PC-3 (cell line): ENCODE data around the gene TYK2. TPM values are rescaled to one million over a fixed set of nuclear protein-coding genes. Genes with fewer than 3 reads are reported as not detected.
A peak's percentile ranks its signal among the peaks of the same experiment; 100 is the strongest.

ENCODE experiments used
- ATAC-seq: fragments of 200-7000 bp; cut with Tn5 transposase; 2 replicates; pipeline ENCODE4 v1.9.1; 2020; ENCODE audit warnings: mild to moderate bottlenecking, moderate library complexity
- BruUV-seq: library from RNA; stranded (reverse); fragments of 400-500 nt; replicated peaks from 2 replicates; lab custom pipeline; 2021; lab: Mats Ljungman, UMichigan
- CTCF ChIA-PET: fragments of 300-600 bp; sonication (Branson Sonifier 250); formaldehyde crosslinking; loops from one replicate; lab custom pipeline; 2022; ENCODE audit warnings: antibody characterized with exemption; lab: Charles Lee
- POLR2A ChIA-PET: fragments of 300-600 bp; sonication (Branson Sonifier 250); formaldehyde crosslinking; loops from one replicate; lab custom pipeline; 2022; ENCODE audit warnings: antibody characterized with exemption; ENCODE audit not compliant: unreplicated experiment; lab: Charles Lee
- DNase-seq: peaks from one replicate; pipeline ENCODE4 v3.0.0-alpha.2; 2015
- H2AFZ ChIP-seq: fragments of 300-600 bp; sonication (generic); 2 replicates; pipeline ENCODE4 v1.6.0; 2016; ENCODE audit warnings: antibody characterized with exemption, low read length
- H3F3A ChIP-seq: fragments of 300-600 bp; sonication (generic); one replicate; pipeline ENCODE4 v1.6.0; 2017; ENCODE audit warnings: antibody characterized with exemption, low read length, control low read depth, mild to moderate bottlenecking; ENCODE audit not compliant: unreplicated experiment
- H3K27ac ChIP-seq: fragments of 300-600 bp; sonication (generic); 2 replicates; pipeline ENCODE4 v1.5.1; 2016; ENCODE audit warnings: mild to moderate bottlenecking, low read length
- H3K27me3 ChIP-seq: fragments of 300-600 bp; sonication (generic); 2 replicates; pipeline ENCODE4 v1.6.1; 2016; ENCODE audit warnings: low read length, mixed read lengths
- H3K36me3 ChIP-seq: fragments of 300-600 bp; sonication (generic); 2 replicates; pipeline ENCODE4 v1.6.1; 2016; ENCODE audit warnings: low read depth, mixed run types, low read length, mixed read lengths
- H3K4me1 ChIP-seq: fragments of 300-600 bp; sonication (generic); 2 replicates; pipeline ENCODE4 v1.5.1; 2016; ENCODE audit warnings: low read length; ENCODE audit not compliant: insufficient read depth
- H3K4me2 ChIP-seq: fragments of 300-600 bp; sonication (generic); 2 replicates; pipeline ENCODE4 v1.6.0; 2016; ENCODE audit warnings: low read length
- H3K4me3 ChIP-seq: fragments of 300-600 bp; sonication (generic); 2 replicates; pipeline ENCODE4 v1.5.1; 2016; ENCODE audit warnings: mild to moderate bottlenecking, low read length, mixed read lengths
- H3K79me2 ChIP-seq: fragments of 300-600 bp; sonication (generic); 2 replicates; pipeline ENCODE4 v1.6.1; 2017; ENCODE audit warnings: low read length, mixed read lengths
- H3K9ac ChIP-seq: fragments of 300-600 bp; sonication (generic); 2 replicates; pipeline ENCODE4 v1.6.0; 2016; ENCODE audit warnings: mild to moderate bottlenecking, low read length
- H3K9me2 ChIP-seq: fragments of 300-600 bp; sonication (generic); replicated peaks from 2 replicates; pipeline ENCODE4 v1.6.1; 2016; ENCODE audit warnings: mixed run types, low read length, mixed read lengths
- H3K9me3 ChIP-seq: fragments of 300-600 bp; sonication (generic); 2 replicates; pipeline ENCODE4 v1.6.1; 2016; ENCODE audit warnings: low read length, mixed read lengths
- H4K20me1 ChIP-seq: fragments of 300-600 bp; sonication (generic); 2 replicates; pipeline ENCODE4 v1.6.1; 2016; ENCODE audit warnings: low read length, mixed read lengths
- EZH2 ChIP-seq: fragments of 300-600 bp; sonication (generic); IDR thresholded peaks from one replicate; pipeline ENCODE4 v1.6.1; 2017; ENCODE audit warnings: antibody characterized with exemption, mild to moderate bottlenecking, low read length; ENCODE audit not compliant: unreplicated experiment
- EZH2phosphoT487 ChIP-seq: fragments of 300-600 bp; sonication (generic); IDR thresholded peaks from 2 replicates; pipeline ENCODE4 v1.6.1; 2018; ENCODE audit warnings: mild to moderate bottlenecking, antibody characterized with exemption, low read length, borderline replicate concordance
- intact Hi-C: fragments of 100-400 bp; cut with micrococcal nuclease; formaldehyde crosslinking; loops from 2 replicates; pipeline ENCODE4 v1.9.0; 2023
- total RNA-seq: library from RNA; depleted of rRNA; stranded (reverse); fragments of >200 nt; gene quantifications from 2 replicates; pipeline ENCODE4 v1.2.3, GENCODE V29; 2014
- TF ChIP-seq, protein P1 (sequence below): fragments of 300-600 bp; sonication (generic); conservative IDR thresholded peaks from 2 replicates; pipeline ENCODE4 v1.5.1; 2017; ENCODE audit warnings: antibody characterized with exemption, low read depth, mild to moderate bottlenecking, low read length

Gene TYK2
- total RNA-seq, 1 experiment from 2014 or later: 177 TPM

GRCh38 chr19:10427169-10427568 is 46.8 kb upstream of the TYK2 start:
- TF ChIP-seq, protein P1, sequence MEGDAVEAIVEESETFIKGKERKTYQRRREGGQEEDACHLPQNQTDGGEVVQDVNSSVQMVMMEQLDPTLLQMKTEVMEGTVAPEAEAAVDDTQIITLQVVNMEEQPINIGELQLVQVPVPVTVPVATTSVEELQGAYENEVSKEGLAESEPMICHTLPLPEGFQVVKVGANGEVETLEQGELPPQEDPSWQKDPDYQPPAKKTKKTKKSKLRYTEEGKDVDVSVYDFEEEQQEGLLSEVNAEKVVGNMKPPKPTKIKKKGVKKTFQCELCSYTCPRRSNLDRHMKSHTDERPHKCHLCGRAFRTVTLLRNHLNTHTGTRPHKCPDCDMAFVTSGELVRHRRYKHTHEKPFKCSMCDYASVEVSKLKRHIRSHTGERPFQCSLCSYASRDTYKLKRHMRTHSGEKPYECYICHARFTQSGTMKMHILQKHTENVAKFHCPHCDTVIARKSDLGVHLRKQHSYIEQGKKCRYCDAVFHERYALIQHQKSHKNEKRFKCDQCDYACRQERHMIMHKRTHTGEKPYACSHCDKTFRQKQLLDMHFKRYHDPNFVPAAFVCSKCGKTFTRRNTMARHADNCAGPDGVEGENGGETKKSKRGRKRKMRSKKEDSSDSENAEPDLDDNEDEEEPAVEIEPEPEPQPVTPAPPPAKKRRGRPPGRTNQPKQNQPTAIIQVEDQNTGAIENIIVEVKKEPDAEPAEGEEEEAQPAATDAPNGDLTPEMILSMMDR: no peak
- TF ChIP-seq EZH2phosphoT487 (no peak), EZH2 (no peak)
- Histone ChIP-seq H4K20me1 (no peaks in the 10 kb centered on the region), H3K27me3 (peaks cover 23% of the 10 kb centered on the region), H3K27ac (no peak overlapping the region), H2AFZ (no peak overlapping the region), H3K79me2 (no peaks in the 10 kb centered on the region), H3K9me3 (no peaks in the 10 kb centered on the region), H3K9ac (no peak overlapping the region), H3K4me2 (no peak overlapping the region), H3K36me3 (no peaks in the 10 kb centered on the region), H3K4me3 (no peak overlapping the region), H3K4me1 (peaks cover 25% of the 10 kb centered on the region), H3F3A (no peaks in the 10 kb centered on the region), H3K9me2 (no peaks in the 10 kb centered on the region)
- no peak for ATAC-seq
- intact Hi-C loops: no loop called here
- no peak for DNase-seq
- no TSS peak for BruUV-seq
- ChIA-PET CTCF (interaction anchor here (0.6 kb wide), 1 partner anchor 33 kb away, joined by 3 read pairs; no protein-coding TSS in a partner anchor), POLR2A (no interaction called here)

- peak; percentile 93 for DNase-seq
- Histone ChIP-seq H3K4me1 (peaks cover 24% of the 10 kb centered on the region), H3K9me3 (no peaks in the 10 kb centered on the region), H3K27me3 (peaks cover 31% of the 10 kb centered on the region), H2AFZ (peak overlapping the region; percentile 92), H3K4me3 (peak overlapping the region; percentile 71), H3K27ac (no peak overlapping the region), H3K9me2 (no peaks in the 10 kb centered on the region), H3K79me2 (no peaks in the 10 kb centered on the region), H3F3A (no peaks in the 10 kb centered on the region), H4K20me1 (no peaks in the 10 kb centered on the region), H3K4me2 (peak overlapping the region; percentile 95), H3K9ac (no peak overlapping the region), H3K36me3 (no peaks in the 10 kb centered on the region)
- CTCF ChIA-PET: no interaction called here
- BruUV-seq: no TSS peak
- ATAC-seq: peak; percentile 91
- POLR2A ChIA-PET: no interaction called here
- intact Hi-C loops: loop anchor here (1.0 kb wide), 1 partner anchor 20 kb away; no protein-coding TSS in a partner anchor
- no peak for TF ChIP-seq EZH2
- no peak for TF ChIP-seq EZH2phosphoT487
- TF ChIP-seq, protein P1: peak; percentile 94
Measured at GRCh38 chr19:10424011-10424637, 43.8 kb upstream of the TYK2 start.

DNA sequence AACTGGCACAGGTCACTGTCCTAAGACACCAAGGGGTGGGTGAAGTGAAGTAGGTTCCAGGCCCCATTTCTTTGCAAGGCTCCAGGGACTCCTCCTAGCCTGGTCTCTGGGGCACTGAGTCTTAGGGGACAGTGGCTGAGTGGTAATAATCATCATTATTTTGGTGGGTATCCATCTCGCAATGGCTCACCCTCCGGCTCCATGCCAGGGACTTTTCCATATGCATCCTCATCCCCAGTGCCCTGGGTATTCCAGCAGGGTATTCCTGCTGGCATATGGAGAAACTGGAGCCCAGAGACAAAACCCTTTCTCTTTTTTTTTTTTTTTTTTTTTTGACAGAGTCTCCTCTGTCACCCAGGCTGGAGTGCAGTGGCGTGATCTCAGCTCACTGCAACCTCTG is 42.5 kb upstream of the TYK2 start:
- Histone ChIP-seq H3K9ac (no peak overlapping the region), H4K20me1 (no peaks in the 10 kb centered on the region), H3K27me3 (peaks cover 43% of the 10 kb centered on the region), H3K79me2 (no peaks in the 10 kb centered on the region), H3F3A (no peaks in the 10 kb centered on the region), H3K4me2 (no peak overlapping the region), H3K4me1 (peaks cover 33% of the 10 kb centered on the region), H3K9me3 (no peaks in the 10 kb centered on the region), H3K9me2 (no peaks in the 10 kb centered on the region), H3K4me3 (no peak overlapping the region), H2AFZ (no peak overlapping the region), H3K36me3 (no peaks in the 10 kb centered on the region), H3K27ac (no peak overlapping the region)
- TF ChIP-seq EZH2 (no peak), EZH2phosphoT487 (no peak)
- TF ChIP-seq, protein P1: no peak
- no peak for ATAC-seq
- intact Hi-C loops: no loop called here
- DNase-seq: no peak
- ChIA-PET CTCF (no interaction called here), POLR2A (no interaction called here)
- no TSS peak for BruUV-seq
